ENCODE data around the gene CASK. TPM values are rescaled to one million over a fixed set of nuclear protein-coding genes. Genes with fewer than 3 reads are reported as not detected.

Gene CASK
- total and polyA plus RNA-seq, 4 donors = 3.6 to 14.8 (median 6.2) TPM

DNA sequence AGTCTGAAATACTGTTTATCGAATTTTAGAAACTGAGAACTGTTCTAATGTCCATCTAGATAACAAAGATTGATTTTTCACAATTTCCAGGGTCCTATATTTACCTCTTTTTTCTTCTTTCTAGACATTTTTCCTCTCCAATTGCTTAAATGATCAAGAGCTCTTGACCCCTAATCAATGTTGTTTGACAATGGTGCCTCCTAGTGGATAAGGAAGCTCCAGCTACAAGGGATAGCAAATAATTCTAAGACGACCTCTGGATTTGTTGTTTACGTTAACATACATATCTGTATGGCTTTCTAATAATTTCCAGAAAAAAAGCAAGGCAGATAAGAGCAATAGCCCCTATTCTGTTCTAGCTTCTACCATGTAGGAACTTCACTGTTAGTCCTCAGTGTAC, 163.5 kb downstream of the CASK start:
- Histone ChIP-seq H3K9me3 (ENCODE audit: control insufficient read depth in 4 of 4, low read length in 3 of 4) (no peaks in the 10 kb centered on the region), H3K36me3 (ENCODE audit: control insufficient read depth in 4 of 4, insufficient read depth in 3 of 4, low read depth in 1 of 4, low read length in 3 of 4) (no peaks in the 10 kb centered on the region), H3K4me1 (ENCODE audit: control insufficient read depth in 4 of 4, insufficient read depth in 4 of 4, low read length in 3 of 4) (peaks cover 0 to 3% (median 2%) of the 10 kb centered on the region in 4 donors), H3K27me3 (ENCODE audit: control insufficient read depth in 4 of 4, insufficient read depth in 4 of 4, low read length in 3 of 4) (no peaks in the 10 kb centered on the region), H3K4me3 (ENCODE audit: low read depth in 1 of 3, low read length in 3 of 3) (no peak overlapping the region), H3K9ac (ENCODE audit: low read depth in 1 of 2, low read length in 2 of 2) (no peak overlapping the region), H3K27ac (ENCODE audit: low read depth in 1 of 2, low read length in 2 of 2) (no peak overlapping the region)
- TF ChIP-seq, protein P1, sequence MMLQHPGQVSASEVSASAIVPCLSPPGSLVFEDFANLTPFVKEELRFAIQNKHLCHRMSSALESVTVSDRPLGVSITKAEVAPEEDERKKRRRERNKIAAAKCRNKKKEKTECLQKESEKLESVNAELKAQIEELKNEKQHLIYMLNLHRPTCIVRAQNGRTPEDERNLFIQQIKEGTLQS (IDR thresholded peaks at IDR 0.05) = no peak
- TF ChIP-seq RAD21 (IDR thresholded peaks at IDR 0.05) = peak; percentile 73 to 77
- TF ChIP-seq, protein P2, sequence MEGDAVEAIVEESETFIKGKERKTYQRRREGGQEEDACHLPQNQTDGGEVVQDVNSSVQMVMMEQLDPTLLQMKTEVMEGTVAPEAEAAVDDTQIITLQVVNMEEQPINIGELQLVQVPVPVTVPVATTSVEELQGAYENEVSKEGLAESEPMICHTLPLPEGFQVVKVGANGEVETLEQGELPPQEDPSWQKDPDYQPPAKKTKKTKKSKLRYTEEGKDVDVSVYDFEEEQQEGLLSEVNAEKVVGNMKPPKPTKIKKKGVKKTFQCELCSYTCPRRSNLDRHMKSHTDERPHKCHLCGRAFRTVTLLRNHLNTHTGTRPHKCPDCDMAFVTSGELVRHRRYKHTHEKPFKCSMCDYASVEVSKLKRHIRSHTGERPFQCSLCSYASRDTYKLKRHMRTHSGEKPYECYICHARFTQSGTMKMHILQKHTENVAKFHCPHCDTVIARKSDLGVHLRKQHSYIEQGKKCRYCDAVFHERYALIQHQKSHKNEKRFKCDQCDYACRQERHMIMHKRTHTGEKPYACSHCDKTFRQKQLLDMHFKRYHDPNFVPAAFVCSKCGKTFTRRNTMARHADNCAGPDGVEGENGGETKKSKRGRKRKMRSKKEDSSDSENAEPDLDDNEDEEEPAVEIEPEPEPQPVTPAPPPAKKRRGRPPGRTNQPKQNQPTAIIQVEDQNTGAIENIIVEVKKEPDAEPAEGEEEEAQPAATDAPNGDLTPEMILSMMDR (IDR thresholded peaks at IDR 0.05; ENCODE audit: low read depth, low read length, missing input control) = peak; percentile 56
- no peak for DNase-seq (ENCODE audit: low spot score)
- WGBS = 48% methylated on average over 3 of the region's 3 CpGs

DNA sequence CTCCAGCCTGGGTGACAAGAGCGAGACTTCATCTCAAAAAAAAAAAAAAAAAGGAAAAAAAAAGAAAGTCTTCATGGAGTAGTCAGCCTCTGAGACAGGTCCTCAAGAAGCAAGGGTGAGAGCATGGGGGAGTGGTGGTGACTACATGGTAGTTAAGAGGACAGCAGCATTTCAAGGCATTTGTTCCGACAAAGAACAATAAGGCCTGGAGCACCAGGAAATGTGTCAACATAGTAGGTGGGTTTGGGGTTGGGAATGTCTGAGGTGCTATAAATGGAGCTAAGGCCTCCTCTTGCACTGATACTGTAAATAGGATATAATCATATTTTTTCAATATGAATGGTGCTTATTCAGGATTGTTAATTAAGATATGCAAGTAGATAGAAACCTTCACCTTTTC, 165.0 kb downstream of the CASK start:
- no peak for DNase-seq (ENCODE audit: low spot score)
- Histone ChIP-seq H3K36me3 (ENCODE audit: control insufficient read depth in 4 of 4, insufficient read depth in 3 of 4, low read depth in 1 of 4, low read length in 3 of 4) (no peaks in the 10 kb centered on the region), H3K27me3 (ENCODE audit: control insufficient read depth in 4 of 4, insufficient read depth in 4 of 4, low read length in 3 of 4) (no peaks in the 10 kb centered on the region), H3K9ac (ENCODE audit: low read depth in 1 of 2, low read length in 2 of 2) (no peak overlapping the region), H3K9me3 (ENCODE audit: control insufficient read depth in 4 of 4, low read length in 3 of 4) (no peaks in the 10 kb centered on the region), H3K4me1 (ENCODE audit: control insufficient read depth in 4 of 4, insufficient read depth in 4 of 4, low read length in 3 of 4) (peaks cover 0 to 3% (median 0%) of the 10 kb centered on the region in 4 donors), H3K27ac (ENCODE audit: low read depth in 1 of 2, low read length in 2 of 2) (no peak overlapping the region), H3K4me3 (ENCODE audit: low read depth in 1 of 3, low read length in 3 of 3) (no peak overlapping the region)
- 98% methylated on average over 2 of the region's 2 CpGs for WGBS
- TF ChIP-seq NR2F2 (IDR thresholded peaks at IDR 0.05) (no peak), EGR1 (IDR thresholded peaks at IDR 0.05; ENCODE audit: low read depth in 2 of 2) (no peak), MAX (IDR thresholded peaks at IDR 0.05) (no peak), SP1 (IDR thresholded peaks at IDR 0.05) (no peak), ZBTB33 (IDR thresholded peaks at IDR 0.05) (no peak), RAD21 (IDR thresholded peaks at IDR 0.05) (no peak), GABPA (IDR thresholded peaks at IDR 0.05 in 1 of 2, conservative IDR thresholded peaks at IDR 0.05 in 1 of 2) (no peak), HNF4A (conservative IDR thresholded peaks at IDR 0.05) (no peak)
- TF ChIP-seq, protein P2 (IDR thresholded peaks at IDR 0.05; ENCODE audit: low read depth, low read length, missing input control) = no peak

- Histone ChIP-seq H3K4me1 (ENCODE audit: control insufficient read depth in 4 of 4, insufficient read depth in 4 of 4, low read length in 3 of 4) (no peaks in the 10 kb centered on the region), H3K27me3 (ENCODE audit: control insufficient read depth in 4 of 4, insufficient read depth in 4 of 4, low read length in 3 of 4) (no peaks in the 10 kb centered on the region), H3K9ac (ENCODE audit: low read depth in 1 of 2, low read length in 2 of 2) (no peak overlapping the region), H3K4me3 (ENCODE audit: low read depth in 1 of 3, low read length in 3 of 3) (no peak overlapping the region), H3K9me3 (ENCODE audit: control insufficient read depth in 4 of 4, low read length in 3 of 4) (no peaks in the 10 kb centered on the region), H3K27ac (ENCODE audit: low read depth in 1 of 2, low read length in 2 of 2) (no peak overlapping the region), H3K36me3 (ENCODE audit: control insufficient read depth in 4 of 4, insufficient read depth in 3 of 4, low read depth in 1 of 4, low read length in 3 of 4) (no peaks in the 10 kb centered on the region)
- 93% methylated on average over 3 of the region's 3 CpGs for WGBS
- TF ChIP-seq, protein P1 (IDR thresholded peaks at IDR 0.05) = no peak
- TF ChIP-seq HNF4A (conservative IDR thresholded peaks at IDR 0.05) (no peak), NR2F2 (IDR thresholded peaks at IDR 0.05) (no peak), MAX (IDR thresholded peaks at IDR 0.05) (no peak), SP1 (IDR thresholded peaks at IDR 0.05) (no peak), HNF4G (IDR thresholded peaks at IDR 0.05) (no peak), RAD21 (IDR thresholded peaks at IDR 0.05) (no peak), TAF1 (conservative IDR thresholded peaks at IDR 0.05) (no peak), RXRA (IDR thresholded peaks at IDR 0.05) (no peak), JUND (IDR thresholded peaks at IDR 0.05) (no peak), EGR1 (IDR thresholded peaks at IDR 0.05; ENCODE audit: low read depth in 2 of 2) (no peak)
- TF ChIP-seq, protein P3, sequence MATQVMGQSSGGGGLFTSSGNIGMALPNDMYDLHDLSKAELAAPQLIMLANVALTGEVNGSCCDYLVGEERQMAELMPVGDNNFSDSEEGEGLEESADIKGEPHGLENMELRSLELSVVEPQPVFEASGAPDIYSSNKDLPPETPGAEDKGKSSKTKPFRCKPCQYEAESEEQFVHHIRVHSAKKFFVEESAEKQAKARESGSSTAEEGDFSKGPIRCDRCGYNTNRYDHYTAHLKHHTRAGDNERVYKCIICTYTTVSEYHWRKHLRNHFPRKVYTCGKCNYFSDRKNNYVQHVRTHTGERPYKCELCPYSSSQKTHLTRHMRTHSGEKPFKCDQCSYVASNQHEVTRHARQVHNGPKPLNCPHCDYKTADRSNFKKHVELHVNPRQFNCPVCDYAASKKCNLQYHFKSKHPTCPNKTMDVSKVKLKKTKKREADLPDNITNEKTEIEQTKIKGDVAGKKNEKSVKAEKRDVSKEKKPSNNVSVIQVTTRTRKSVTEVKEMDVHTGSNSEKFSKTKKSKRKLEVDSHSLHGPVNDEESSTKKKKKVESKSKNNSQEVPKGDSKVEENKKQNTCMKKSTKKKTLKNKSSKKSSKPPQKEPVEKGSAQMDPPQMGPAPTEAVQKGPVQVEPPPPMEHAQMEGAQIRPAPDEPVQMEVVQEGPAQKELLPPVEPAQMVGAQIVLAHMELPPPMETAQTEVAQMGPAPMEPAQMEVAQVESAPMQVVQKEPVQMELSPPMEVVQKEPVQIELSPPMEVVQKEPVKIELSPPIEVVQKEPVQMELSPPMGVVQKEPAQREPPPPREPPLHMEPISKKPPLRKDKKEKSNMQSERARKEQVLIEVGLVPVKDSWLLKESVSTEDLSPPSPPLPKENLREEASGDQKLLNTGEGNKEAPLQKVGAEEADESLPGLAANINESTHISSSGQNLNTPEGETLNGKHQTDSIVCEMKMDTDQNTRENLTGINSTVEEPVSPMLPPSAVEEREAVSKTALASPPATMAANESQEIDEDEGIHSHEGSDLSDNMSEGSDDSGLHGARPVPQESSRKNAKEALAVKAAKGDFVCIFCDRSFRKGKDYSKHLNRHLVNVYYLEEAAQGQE (IDR thresholded peaks at IDR 0.05) = no peak
- no peak for DNase-seq (ENCODE audit: low spot score)
Measured at GRCh38 chrX:41750716-41751115, 172.6 kb downstream of the CASK start.
